GM23338 (cell line): ENCODE data around the gene KLF18. TPM values are rescaled to one million over a fixed set of nuclear protein-coding genes. Genes with fewer than 3 reads are reported as not detected.

ENCODE experiments used
- ATAC-seq: fragments of 200-7000 bp; cut with Tn5 transposase; 3 replicates; pipeline ENCODE4 v1.9.1; 2020
- DNase-seq: peaks from one replicate; pipeline ENCODE4 v3.0.0-alpha.2; 2015; ENCODE audit warnings: low spot score
- H2AFZ ChIP-seq: fragments of 200-600 bp; sonication (generic); 2 replicates; pipeline ENCODE4 v1.8.0; 2016; ENCODE audit warnings: antibody characterized with exemption, mild to moderate bottlenecking, moderate library complexity
- H3F3A ChIP-seq: fragments of 200-600 bp; sonication (generic); replicated peaks from 2 replicates; pipeline ENCODE4 v1.8.0; 2017; ENCODE audit warnings: antibody characterized with exemption, mixed run types, low read depth
- H3K27ac ChIP-seq: fragments of 200-600 bp; sonication (generic); 2 replicates; pipeline ENCODE4 v1.6.1; 2016; ENCODE audit warnings: low read depth
- H3K27me3 ChIP-seq: fragments of 200-600 bp; sonication (generic); 2 replicates; pipeline ENCODE4 v1.8.0; 2016; ENCODE audit warnings: mild to moderate bottlenecking, mixed run types, moderate library complexity; ENCODE audit not compliant: insufficient read depth
- H3K36me3 ChIP-seq: fragments of 200-600 bp; sonication (generic); 2 replicates; pipeline ENCODE4 v1.8.0; 2016; ENCODE audit warnings: mild to moderate bottlenecking; ENCODE audit not compliant: insufficient read depth
- H3K4me1 ChIP-seq: fragments of 200-600 bp; sonication (generic); 2 replicates; pipeline ENCODE4 v1.8.0; 2016; ENCODE audit warnings: mild to moderate bottlenecking, moderate library complexity; ENCODE audit not compliant: insufficient read depth
- H3K4me2 ChIP-seq: fragments of 200-600 bp; sonication (generic); 2 replicates; pipeline ENCODE4 v1.7.1; 2017; ENCODE audit warnings: mixed run types
- H3K4me3 ChIP-seq: fragments of 200-600 bp; sonication (generic); 2 replicates; pipeline ENCODE4 v1.6.1; 2016; ENCODE audit warnings: mixed run types
- H3K79me2 ChIP-seq: fragments of 200-600 bp; sonication (generic); replicated peaks from 2 replicates; pipeline ENCODE4 v1.8.0; 2017; ENCODE audit warnings: mild to moderate bottlenecking; ENCODE audit not compliant: insufficient read depth
- H3K9me2 ChIP-seq: fragments of 200-600 bp; sonication (generic); 2 replicates; pipeline ENCODE4 v1.8.0; 2017; ENCODE audit not compliant: insufficient read depth
- H4K20me1 ChIP-seq: fragments of 200-600 bp; sonication (generic); replicated peaks from 2 replicates; pipeline ENCODE4 v1.8.0; 2017; ENCODE audit warnings: mild to moderate bottlenecking; ENCODE audit not compliant: insufficient read depth
- H3K27ac Mint-ChIP-seq: 2 replicates; pipeline ENCODE4 v1.8.0; 2020; ENCODE audit warnings: inconsistent platforms, mild to moderate bottlenecking, moderate library complexity, mixed read lengths
- H3K27me3 Mint-ChIP-seq: 3 replicates; pipeline ENCODE4 v1.8.0; 2022; ENCODE audit warnings: low read depth, mild to moderate bottlenecking, moderate library complexity, mixed read lengths, inconsistent platforms; ENCODE audit not compliant: insufficient read depth, poor library complexity
- H3K36me3 Mint-ChIP-seq: 3 replicates; pipeline ENCODE4 v1.8.0; 2021; ENCODE audit warnings: low read depth, mild to moderate bottlenecking, inconsistent platforms, moderate library complexity, mixed read lengths
- H3K4me1 Mint-ChIP-seq: 3 replicates; pipeline ENCODE4 v1.8.0; 2020; ENCODE audit warnings: mild to moderate bottlenecking, inconsistent platforms, mixed read lengths
- H3K4me3 Mint-ChIP-seq: 3 replicates; pipeline ENCODE4 v1.8.0; 2021; ENCODE audit warnings: moderate library complexity, mild to moderate bottlenecking, inconsistent platforms, mixed read lengths
- H3K9me3 Mint-ChIP-seq: 3 replicates; pipeline ENCODE4 v1.8.0; 2020; ENCODE audit warnings: moderate library complexity, mild to moderate bottlenecking, inconsistent platforms, mixed read lengths
- ETS1 ChIP-seq: IDR thresholded peaks from 2 replicates; pipeline ENCODE4 v1.6.1; 2016; ENCODE audit warnings: antibody characterized with exemption
- POLR2AphosphoS5 ChIP-seq: IDR thresholded peaks from 2 replicates; pipeline ENCODE4 v1.6.1; 2016; ENCODE audit warnings: antibody characterized with exemption, low read depth
- polyA plus RNA-seq: library from polyadenylated mRNA; unstranded; fragments of >200 nt; fragmentation: Nextera tagmentation; extraction: Ambion mirVana; gene quantifications from 2 replicates; pipeline ENCODE4 v1.2.1, GENCODE V29; 2016
- total RNA-seq: library from RNA; depleted of rRNA; stranded (reverse); fragments of >200 nt; shearing (Covaris generic); gene quantifications from 2 replicates; pipeline ENCODE4 v1.2.3, GENCODE V29; 2014
- TF ChIP-seq, protein P1 (sequence below), 2 experiments: fragments of 200-600 bp in 1 of 2; sonication (generic) in 1 of 2; conservative IDR thresholded peaks; 2 replicates each; pipeline versions ENCODE4 v1.5.1 to v1.6.1; 2016 to 2017; ENCODE audit warnings: antibody characterized with exemption in 2 of 2, low read depth in 2 of 2, mild to moderate bottlenecking in 2 of 2, moderate library complexity in 1 of 2

The KLF18 gene
- total and polyA plus RNA-seq, 2 experiments from 2014 or later: 0.35 TPM; not detected in 1

- Histone ChIP-seq H3K36me3 (no peaks in the 10 kb centered on the region), H3K4me1 (no peaks in the 10 kb centered on the region; the same call in 1 of the 2 replicates), H3K4me2 (no peak overlapping the region), H2AFZ (peak overlapping the region; percentile 86; the same call in 1 of the 2 replicates), H3F3A (no peaks in the 10 kb centered on the region), H3K4me3 (no peak overlapping the region), H3K9me2 (no peaks in the 10 kb centered on the region), H3K27ac (no peak overlapping the region), H4K20me1 (no peaks in the 10 kb centered on the region), H3K79me2 (no peaks in the 10 kb centered on the region), H3K27me3 (no peaks in the 10 kb centered on the region)
- Mint-ChIP-seq H3K9me3 (peaks cover 23% of the 10 kb centered on the region), H3K4me3 (no peak overlapping the region), H3K27ac (no peak overlapping the region), H3K4me1 (peaks cover 3% of the 10 kb centered on the region; the same call in 1 of the 3 replicates), H3K27me3 (peaks cover 1% of the 10 kb centered on the region), H3K36me3 (peaks cover 11% of the 10 kb centered on the region)
- no peak for TF ChIP-seq ETS1
- TF ChIP-seq, protein P1, sequence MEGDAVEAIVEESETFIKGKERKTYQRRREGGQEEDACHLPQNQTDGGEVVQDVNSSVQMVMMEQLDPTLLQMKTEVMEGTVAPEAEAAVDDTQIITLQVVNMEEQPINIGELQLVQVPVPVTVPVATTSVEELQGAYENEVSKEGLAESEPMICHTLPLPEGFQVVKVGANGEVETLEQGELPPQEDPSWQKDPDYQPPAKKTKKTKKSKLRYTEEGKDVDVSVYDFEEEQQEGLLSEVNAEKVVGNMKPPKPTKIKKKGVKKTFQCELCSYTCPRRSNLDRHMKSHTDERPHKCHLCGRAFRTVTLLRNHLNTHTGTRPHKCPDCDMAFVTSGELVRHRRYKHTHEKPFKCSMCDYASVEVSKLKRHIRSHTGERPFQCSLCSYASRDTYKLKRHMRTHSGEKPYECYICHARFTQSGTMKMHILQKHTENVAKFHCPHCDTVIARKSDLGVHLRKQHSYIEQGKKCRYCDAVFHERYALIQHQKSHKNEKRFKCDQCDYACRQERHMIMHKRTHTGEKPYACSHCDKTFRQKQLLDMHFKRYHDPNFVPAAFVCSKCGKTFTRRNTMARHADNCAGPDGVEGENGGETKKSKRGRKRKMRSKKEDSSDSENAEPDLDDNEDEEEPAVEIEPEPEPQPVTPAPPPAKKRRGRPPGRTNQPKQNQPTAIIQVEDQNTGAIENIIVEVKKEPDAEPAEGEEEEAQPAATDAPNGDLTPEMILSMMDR (conservative IDR thresholded peaks at IDR 0.05; ENCODE audit: low read depth in 2 of 2): peak; percentile 29 to 52; a peak in 3 of 4 replicates
- DNase-seq: peak; percentile 35
- ATAC-seq: peak; percentile 70
These were observed 28.9 kb upstream of the KLF18 start for GRCh38 chr1:44170281-44170823.

- no peaks in the 10 kb centered on the region for H3K9me2 ChIP-seq
- no peak overlapping the region for H3K4me2 ChIP-seq
- TF ChIP-seq, protein P1 (conservative IDR thresholded peaks at IDR 0.05; ENCODE audit: low read depth in 2 of 2): peak; percentile 13 to 66; a peak in 2 of 4 replicates
- no peak for TF ChIP-seq POLR2AphosphoS5
- H3K4me1 ChIP-seq: no peaks in the 10 kb centered on the region; the same call in 1 of the 2 replicates
- no peak overlapping the region for H2AFZ ChIP-seq
- Mint-ChIP-seq H3K27ac (no peak overlapping the region; the same call in 1 of the 2 replicates), H3K36me3 (peaks cover 5% of the 10 kb centered on the region; the same call in 2 of the 3 replicates), H3K9me3 (peaks cover 8% of the 10 kb centered on the region; the same call in 2 of the 3 replicates), H3K27me3 (peaks cover 3% of the 10 kb centered on the region), H3K4me3 (no peak overlapping the region), H3K4me1 (peaks cover 3% of the 10 kb centered on the region; the same call in 1 of the 3 replicates)
- H3K27me3 ChIP-seq: no peaks in the 10 kb centered on the region
- DNase-seq (peak; percentile 19), ATAC-seq (peak; percentile 57)
- H3K36me3 ChIP-seq: no peaks in the 10 kb centered on the region
- no peaks in the 10 kb centered on the region for H4K20me1 ChIP-seq
- H3K27ac ChIP-seq: no peak overlapping the region
- H3K4me3 ChIP-seq: no peak overlapping the region
- H3K79me2 ChIP-seq: no peaks in the 10 kb centered on the region
- no peaks in the 10 kb centered on the region for H3F3A ChIP-seq
These were observed 27.2 kb upstream of the KLF18 start for GRCh38 chr1:44168520-44169098.
